AG09309 (cell line): ENCODE measurements around the gene SHC2.
A peak's percentile ranks its signal among the peaks of the same experiment; 100 is the strongest.
"Not testable (repeated sequence)": the region's sequence is repeated elsewhere in the genome, so short reads cannot be mapped to it uniquely, and the experiment has no call there.

ENCODE experiments used
- DNase-seq: peaks from one replicate; pipeline ENCODE4 v3.0.0-alpha.2; 2010; ENCODE audit warnings: low read depth
- H3K4me3 ChIP-seq: 2 replicates; pipeline ENCODE4 v1.5.1; 2011; ENCODE audit warnings: mild to moderate bottlenecking, low read depth, low read length, moderate library complexity; ENCODE audit not compliant: control insufficient read depth
- CTCF ChIP-seq: IDR thresholded peaks from 2 replicates; pipeline ENCODE4 v1.5.1; 2011; ENCODE audit warnings: mild to moderate bottlenecking, low read depth, low read length, inconsistent platforms; ENCODE audit not compliant: insufficient read depth, control insufficient read depth; ENCODE audit errors: missing control alignments

The SHC2 gene

GRCh38 chr19:383922-384798 is 76.7 kb downstream of the SHC2 start:
- peak; percentile 23 for TF ChIP-seq CTCF
- DNase-seq, result no peak
- H3K4me3 ChIP-seq, result no peak overlapping the region

- no peak for TF ChIP-seq CTCF
- no peak overlapping the region for H3K4me3 ChIP-seq
These were observed 77.8 kb downstream of the SHC2 start for GRCh38 chr19:383040-383439.

GRCh38 chr19:382578-382977 is 78.3 kb downstream of the SHC2 start:
- peak; percentile 25 for DNase-seq
- H3K4me3 ChIP-seq, result not testable (repeated sequence)

More at GRCh38 chr19:383040-383439, 77.8 kb downstream of the SHC2 start:
- no peak for DNase-seq

- not testable (repeated sequence) for DNase-seq, H3K4me3 ChIP-seq
These were observed 78.9 kb downstream of the SHC2 start for GRCh38 chr19:381901-382300.

- H3K4me3 ChIP-seq, DNase-seq: not testable (repeated sequence)
These were observed 80.1 kb downstream of the SHC2 start for GRCh38 chr19:380618-381219.

GRCh38 chr19:379796-380195 is 81.0 kb downstream of the SHC2 start:
- TF ChIP-seq CTCF, result no peak
- H3K4me3 ChIP-seq, result no peak overlapping the region
- DNase-seq, result no peak

GRCh38 chr19:378706-379105 is 82.1 kb downstream of the SHC2 start:
- TF ChIP-seq CTCF, result no peak
- no peak overlapping the region for H3K4me3 ChIP-seq
- no peak for DNase-seq

- no peak for DNase-seq
- H3K4me3 ChIP-seq, result no peak overlapping the region
- peak; percentile 10 for TF ChIP-seq CTCF
These were observed 82.8 kb downstream of the SHC2 start for GRCh38 chr19:377801-378581.
